Neural progenitor cell (in vitro differentiated cells): ENCODE measurements around the gene PRL. TPM values are rescaled to one million over a fixed set of nuclear protein-coding genes. Genes with fewer than 3 reads are reported as not detected.
A peak's percentile ranks its signal among the peaks of the same experiment; 100 is the strongest.

Source experiments
- DNase-seq: peaks from one replicate; pipeline ENCODE4 v3.0.0-alpha.2; 2016; ENCODE audit warnings: low spot score
- H2AFZ ChIP-seq: fragments of 200-600 bp; sonication (generic); replicated peaks from 2 replicates; pipeline ENCODE4 v1.6.1; 2016; ENCODE audit warnings: antibody characterized with exemption
- H3F3A ChIP-seq: fragments of 200-600 bp; sonication (generic); 2 replicates; pipeline ENCODE4 v1.6.1; 2016; ENCODE audit warnings: antibody characterized with exemption, low read depth
- H3K27ac ChIP-seq: fragments of 200-600 bp; sonication (generic); 2 replicates; pipeline ENCODE4 v1.5.1; 2016; ENCODE audit warnings: mild to moderate bottlenecking
- H3K27me3 ChIP-seq: fragments of 200-600 bp; sonication (generic); 2 replicates; pipeline ENCODE4 v1.6.1; 2016; ENCODE audit warnings: mild to moderate bottlenecking, moderate library complexity
- H3K36me3 ChIP-seq: fragments of 200-600 bp; sonication (generic); 2 replicates; pipeline ENCODE4 v1.5.1; 2016
- H3K4me1 ChIP-seq: fragments of 200-600 bp; sonication (generic); 2 replicates; pipeline ENCODE4 v1.6.1; 2016; ENCODE audit warnings: mixed run types
- H3K4me2 ChIP-seq: fragments of 200-600 bp; sonication (generic); 2 replicates; pipeline ENCODE4 v1.6.1; 2016
- H3K4me3 ChIP-seq: fragments of 200-600 bp; sonication (generic); 2 replicates; pipeline ENCODE4 v1.5.1; 2016
- H3K79me2 ChIP-seq: fragments of 200-600 bp; sonication (generic); 2 replicates; pipeline ENCODE4 v1.6.1; 2016; ENCODE audit warnings: low read depth
- H3K9ac ChIP-seq: fragments of 200-600 bp; sonication (generic); 2 replicates; pipeline ENCODE4 v1.6.1; 2016
- H3K9me3 ChIP-seq: fragments of 200-600 bp; sonication (generic); 2 replicates; pipeline ENCODE4 v1.5.1; 2016; ENCODE audit warnings: low read depth
- H4K20me1 ChIP-seq: fragments of 200-600 bp; sonication (generic); 2 replicates; pipeline ENCODE4 v1.6.1; 2016; ENCODE audit warnings: low read depth
- H3K27ac Mint-ChIP-seq: 3 replicates; pipeline ENCODE4 v1.8.0; 2021; ENCODE audit warnings: mixed read lengths
- H3K27me3 Mint-ChIP-seq: 2 replicates; pipeline ENCODE4 v1.8.0; 2022; ENCODE audit warnings: low read depth, mild to moderate bottlenecking, inconsistent platforms, moderate library complexity, mixed read lengths; ENCODE audit not compliant: insufficient read depth
- H3K36me3 Mint-ChIP-seq: 3 replicates; pipeline ENCODE4 v1.8.0; 2021; ENCODE audit warnings: mixed read lengths
- H3K4me1 Mint-ChIP-seq: 3 replicates; pipeline ENCODE4 v1.8.0; 2021; ENCODE audit warnings: mixed read lengths
- H3K4me3 Mint-ChIP-seq: 3 replicates; pipeline ENCODE4 v1.8.0; 2021; ENCODE audit warnings: mild to moderate bottlenecking, moderate library complexity, mixed read lengths
- H3K9me3 Mint-ChIP-seq: 3 replicates; pipeline ENCODE4 v1.8.0; 2020; ENCODE audit warnings: mixed read lengths
- EZH2 ChIP-seq: fragments of 200-600 bp; sonication (generic); IDR thresholded peaks from 2 replicates; pipeline ENCODE4 v1.6.1; 2017; ENCODE audit warnings: antibody characterized with exemption, mild to moderate bottlenecking, moderate library complexity
- EZH2phosphoT487 ChIP-seq: fragments of 200-600 bp; sonication (generic); IDR thresholded peaks from 2 replicates; pipeline ENCODE4 v1.6.1; 2017; ENCODE audit warnings: antibody characterized with exemption
- total RNA-seq: library from RNA; depleted of rRNA; stranded (reverse); fragments of >200 nt; gene quantifications from 2 replicates; pipeline ENCODE4 v1.2.3, GENCODE V29; 2015; ENCODE audit warnings: low replicate concordance
- TF ChIP-seq, protein P1 (sequence below): fragments of 200-600 bp; sonication (generic); IDR thresholded peaks from 2 replicates; pipeline ENCODE4 v1.5.1; 2017; ENCODE audit warnings: antibody characterized with exemption, mild to moderate bottlenecking

The PRL gene
- total RNA-seq, 1 donor from 2014 or later: not detected

DNA sequence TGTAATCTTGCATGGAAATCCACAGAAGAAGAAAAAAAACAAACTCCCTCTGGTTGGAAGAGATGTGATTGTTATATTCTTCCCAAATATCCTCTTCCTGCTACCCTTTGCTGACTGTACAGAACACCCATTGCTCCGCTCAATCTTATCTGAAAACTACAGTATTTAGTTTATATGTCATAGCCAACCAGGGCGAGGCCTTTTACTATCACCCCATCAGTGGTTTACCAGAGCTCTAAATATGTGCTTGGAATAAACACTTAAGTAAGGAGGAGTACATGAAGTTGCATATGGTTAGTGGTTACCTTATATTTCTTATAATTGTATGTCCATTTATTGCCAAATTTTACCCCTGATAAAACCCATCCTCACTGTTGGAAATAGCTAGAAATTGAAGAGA is 12.2 kb downstream of the PRL start:
- no peaks in the 10 kb centered on the region for H3F3A ChIP-seq
- no peaks in the 10 kb centered on the region for H3K36me3 Mint-ChIP-seq
- peaks cover 5% of the 10 kb centered on the region for H3K4me1 Mint-ChIP-seq
- H3K27ac ChIP-seq: no peak overlapping the region
- H3K4me3 ChIP-seq: no peak overlapping the region
- H3K9me3 Mint-ChIP-seq: peaks cover 2% of the 10 kb centered on the region
- no peaks in the 10 kb centered on the region for H3K27me3 Mint-ChIP-seq
- peaks cover 2% of the 10 kb centered on the region for H3K4me1 ChIP-seq
- no peak overlapping the region for H3K9ac ChIP-seq
- no peak for DNase-seq
- TF ChIP-seq, protein P1, sequence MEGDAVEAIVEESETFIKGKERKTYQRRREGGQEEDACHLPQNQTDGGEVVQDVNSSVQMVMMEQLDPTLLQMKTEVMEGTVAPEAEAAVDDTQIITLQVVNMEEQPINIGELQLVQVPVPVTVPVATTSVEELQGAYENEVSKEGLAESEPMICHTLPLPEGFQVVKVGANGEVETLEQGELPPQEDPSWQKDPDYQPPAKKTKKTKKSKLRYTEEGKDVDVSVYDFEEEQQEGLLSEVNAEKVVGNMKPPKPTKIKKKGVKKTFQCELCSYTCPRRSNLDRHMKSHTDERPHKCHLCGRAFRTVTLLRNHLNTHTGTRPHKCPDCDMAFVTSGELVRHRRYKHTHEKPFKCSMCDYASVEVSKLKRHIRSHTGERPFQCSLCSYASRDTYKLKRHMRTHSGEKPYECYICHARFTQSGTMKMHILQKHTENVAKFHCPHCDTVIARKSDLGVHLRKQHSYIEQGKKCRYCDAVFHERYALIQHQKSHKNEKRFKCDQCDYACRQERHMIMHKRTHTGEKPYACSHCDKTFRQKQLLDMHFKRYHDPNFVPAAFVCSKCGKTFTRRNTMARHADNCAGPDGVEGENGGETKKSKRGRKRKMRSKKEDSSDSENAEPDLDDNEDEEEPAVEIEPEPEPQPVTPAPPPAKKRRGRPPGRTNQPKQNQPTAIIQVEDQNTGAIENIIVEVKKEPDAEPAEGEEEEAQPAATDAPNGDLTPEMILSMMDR: no peak
- TF ChIP-seq EZH2phosphoT487 (no peak), EZH2 (no peak)
- no peaks in the 10 kb centered on the region for H3K79me2 ChIP-seq
- H3K9me3 ChIP-seq: no peaks in the 10 kb centered on the region
- H4K20me1 ChIP-seq: no peaks in the 10 kb centered on the region
- H3K36me3 ChIP-seq: no peaks in the 10 kb centered on the region
- H3K4me3 Mint-ChIP-seq: no peak overlapping the region
- H3K4me2 ChIP-seq: no peak overlapping the region
- no peaks in the 10 kb centered on the region for H3K27me3 ChIP-seq
- no peak overlapping the region for H2AFZ ChIP-seq
- H3K27ac Mint-ChIP-seq: no peak overlapping the region

DNA sequence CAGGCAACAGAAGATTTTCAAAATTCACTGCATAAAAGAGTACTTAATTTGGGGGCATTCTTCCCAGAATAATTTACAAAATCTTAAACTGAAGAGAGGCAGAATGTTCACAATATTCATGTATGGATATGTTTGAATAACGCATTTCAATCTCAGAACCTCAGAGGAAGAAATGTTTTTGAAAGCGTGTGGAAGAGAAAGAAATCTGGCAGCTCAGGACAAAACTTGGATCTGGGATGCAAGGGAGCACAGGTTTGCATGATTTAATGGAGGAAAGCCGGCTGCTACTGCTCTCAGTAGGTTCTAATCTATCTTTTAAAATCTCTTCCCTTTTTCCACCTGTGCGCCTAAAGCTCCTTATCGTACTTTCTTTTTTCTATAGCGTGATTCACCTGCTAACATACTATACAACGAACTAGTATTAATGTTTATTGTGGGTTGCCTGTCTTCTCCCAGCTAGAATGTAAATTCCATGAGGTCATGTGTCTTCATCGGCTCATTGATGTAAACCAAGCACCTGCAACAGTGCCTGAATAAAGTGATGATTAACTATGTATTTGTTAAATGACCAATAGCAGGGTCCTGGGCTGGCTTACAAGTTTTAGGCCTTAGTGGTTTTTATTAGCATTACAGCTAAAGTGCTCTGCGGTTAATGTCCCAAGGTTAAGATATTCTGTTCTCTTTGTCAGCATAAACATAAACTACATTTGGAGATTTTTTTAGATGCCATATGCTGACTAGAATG is 15.3 kb downstream of the PRL start:
- Histone ChIP-seq H3K27ac (no peak overlapping the region), H3K4me3 (no peak overlapping the region), H3K27me3 (no peaks in the 10 kb centered on the region), H3K79me2 (no peaks in the 10 kb centered on the region), H3K4me1 (no peaks in the 10 kb centered on the region), H3K4me2 (no peak overlapping the region), H3K36me3 (no peaks in the 10 kb centered on the region), H3K9me3 (no peaks in the 10 kb centered on the region), H4K20me1 (no peaks in the 10 kb centered on the region), H3K9ac (no peak overlapping the region), H3F3A (no peaks in the 10 kb centered on the region), H2AFZ (peak overlapping the region; percentile 18)
- TF ChIP-seq EZH2 (no peak), EZH2phosphoT487 (no peak)
- TF ChIP-seq, protein P1: no peak
- no peak overlapping the region for H3K4me3 Mint-ChIP-seq
- peaks cover 15% of the 10 kb centered on the region for H3K9me3 Mint-ChIP-seq
- no peak overlapping the region for H3K27ac Mint-ChIP-seq
- H3K36me3 Mint-ChIP-seq: no peaks in the 10 kb centered on the region
- H3K27me3 Mint-ChIP-seq: no peaks in the 10 kb centered on the region
- DNase-seq: no peak
- H3K4me1 Mint-ChIP-seq: peaks cover 5% of the 10 kb centered on the region

DNA sequence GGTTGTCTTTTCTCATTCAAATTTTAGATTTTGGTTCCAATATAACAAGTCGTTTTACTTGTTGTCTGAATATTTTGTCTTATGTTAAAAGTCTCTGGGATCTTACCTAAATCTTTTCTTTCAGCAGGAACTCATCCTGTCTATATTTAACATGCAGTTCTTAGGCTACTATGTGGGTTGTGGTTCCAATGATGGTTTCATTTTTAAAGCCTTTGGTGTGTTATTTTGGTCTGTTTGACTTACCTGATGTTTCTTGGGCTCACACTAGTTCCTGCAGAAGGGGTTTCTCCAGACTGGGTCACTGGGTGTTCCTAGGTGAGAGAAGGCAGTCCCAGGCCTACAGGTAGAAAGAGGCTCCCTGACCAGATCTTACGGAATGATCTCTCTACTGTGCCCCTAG is 17.4 kb downstream of the PRL start:
- no peak overlapping the region for H3K4me3 Mint-ChIP-seq
- Histone ChIP-seq H3K27ac (no peak overlapping the region), H3K36me3 (no peaks in the 10 kb centered on the region)

More for the DNA sequence above, 17.4 kb downstream of the PRL start:
- H3K4me1 Mint-ChIP-seq: no peaks in the 10 kb centered on the region
- Histone ChIP-seq H2AFZ (no peak overlapping the region), H3K27me3 (no peaks in the 10 kb centered on the region), H3K4me3 (no peak overlapping the region), H4K20me1 (no peaks in the 10 kb centered on the region), H3F3A (no peaks in the 10 kb centered on the region), H3K9ac (no peak overlapping the region), H3K4me1 (no peaks in the 10 kb centered on the region), H3K79me2 (no peaks in the 10 kb centered on the region), H3K4me2 (no peak overlapping the region), H3K9me3 (no peaks in the 10 kb centered on the region)
- DNase-seq: no peak
- no peaks in the 10 kb centered on the region for H3K36me3 Mint-ChIP-seq
- TF ChIP-seq EZH2phosphoT487: no peak
- TF ChIP-seq EZH2: no peak
- TF ChIP-seq, protein P1: no peak
- H3K9me3 Mint-ChIP-seq: peaks cover 27% of the 10 kb centered on the region
- no peak overlapping the region for H3K27ac Mint-ChIP-seq
- H3K27me3 Mint-ChIP-seq: peaks cover 2% of the 10 kb centered on the region
